Spinal cord (tissue), 10 donors: ENCODE data around the gene GIPC1. TPM values are rescaled to one million over a fixed set of nuclear protein-coding genes. Genes with fewer than 3 reads are reported as not detected.
A peak's percentile ranks its signal among the peaks of the same experiment; 100 is the strongest.
"Not testable (repeated sequence)": the region's sequence is repeated elsewhere in the genome, so short reads cannot be mapped to it uniquely, and the experiment has no call there.

Source experiments
- DNase-seq, 6 donors: peaks; one replicate each; pipeline versions ENCODE4 v3.0.0 to v3.0.0-alpha.2; 2013 to 2015; ENCODE audit warnings: low spot score in 6 of 6, low read depth in 4 of 6
- H3K27ac ChIP-seq: one replicate; pipeline ENCODE4 v1.5.1; 2013; ENCODE audit warnings: low read depth, low read length, control low read depth
- H3K27me3 ChIP-seq: one replicate; pipeline ENCODE4 v1.6.1; 2013; ENCODE audit warnings: low read length; ENCODE audit not compliant: control insufficient read depth, insufficient read depth
- H3K36me3 ChIP-seq: one replicate; pipeline ENCODE4 v1.6.1; 2013; ENCODE audit warnings: low read length; ENCODE audit not compliant: control insufficient read depth, insufficient read depth
- H3K4me1 ChIP-seq: one replicate; pipeline ENCODE4 v1.6.1; 2013; ENCODE audit warnings: low read length; ENCODE audit not compliant: control insufficient read depth, insufficient read depth
- H3K4me3 ChIP-seq: one replicate; pipeline ENCODE4 v1.5.1; 2013; ENCODE audit warnings: low read depth, low read length, control low read depth
- H3K9me3 ChIP-seq: one replicate; pipeline ENCODE4 v1.6.1; 2013; ENCODE audit warnings: low read length; ENCODE audit not compliant: control insufficient read depth, insufficient read depth
- WGBS: methylation state at CpG from one replicate; pipeline ENCODE4 v1.1.5; 2013; ENCODE audit warnings: missing lambda C conversion rate; ENCODE audit not compliant: insufficient coverage; 5-methylcytosine and 5-hydroxymethylcytosine counted together
- long read RNA-seq, 4 donors: transcript quantifications; one replicate each; lab custom pipeline, GENCODE V29; 2026
- polyA plus RNA-seq, 2 donors: library from polyadenylated mRNA; unstranded; fragments of 120-200 nt; gene quantifications; one replicate each; pipeline ENCODE4 v1.2.1, GENCODE V29; 2013; ENCODE audit not compliant: insufficient read length in 2 of 2
- total RNA-seq, 2 donors: library from RNA; depleted of rRNA in 1 of 2; stranded (reverse); fragments of 120-200 nt in 1 of 2; fragments of >200 nt in 1 of 2; gene quantifications; one replicate each; pipeline versions ENCODE4 v1.2.3 to v1.2.4, GENCODE V29; 2013 to 2014
- donor health status: healthy.

Gene GIPC1
- 100 to 1,000 TPM in 1 of 2 donors, 10 to 100 TPM in 1; 58.3 to 105 TPM for total RNA-seq
- polyA plus RNA-seq = 100 to 1,000 TPM; 123 to 137 TPM
- long read RNA-seq, donor 1, transcript GIPC1-213 (7 exons, 1,068 nt) = minor isoform, 6 of 48 reads
- long read RNA-seq, donor 1, transcript GIPC1-205 (8 exons, 1,386 nt) = minor isoform, 17 of 48 reads
- long read RNA-seq, donor 1, transcript GIPC1-203 (9 exons, 1,926 nt) = major isoform, 18 of 48 reads
- long read RNA-seq, donor 1, partial matches to known transcripts = 0 of 48 reads
- long read RNA-seq, donor 1, other reads (novel, unspliced or antisense) = 0 of 48 reads
- long read RNA-seq, donor 2, transcript GIPC1-203 (9 exons, 1,926 nt) = minor isoform, 6 of 18 reads
- long read RNA-seq, donor 2, transcript GIPC1-205 (8 exons, 1,386 nt) = major isoform, 8 of 18 reads
- long read RNA-seq, donor 2, partial matches to known transcripts = 0 of 18 reads
- long read RNA-seq, donor 2, other reads (novel, unspliced or antisense) = 0 of 18 reads
- long read RNA-seq, donor 3, transcript GIPC1-205 (8 exons, 1,386 nt) = minor isoform, 7 of 33 reads
- long read RNA-seq, donor 3, transcript GIPC1-203 (9 exons, 1,926 nt) = major isoform, 10 of 33 reads
- long read RNA-seq, donor 3, partial matches to known transcripts = 13 of 33 reads
- long read RNA-seq, donor 3, other reads (novel, unspliced or antisense) = 0 of 33 reads
- long read RNA-seq, donor 4, transcript GIPC1-203 (9 exons, 1,926 nt) = major isoform, 21 of 42 reads
- long read RNA-seq, donor 4, transcript GIPC1-205 (8 exons, 1,386 nt) = minor isoform, 13 of 42 reads
- long read RNA-seq, donor 4, partial matches to known transcripts = 0 of 42 reads
- long read RNA-seq, donor 4, other reads (novel, unspliced or antisense) = 0 of 42 reads

- Histone ChIP-seq H3K27me3 (no peaks in the 10 kb centered on the region), H3K27ac (peak within 1 kb of the TSS; percentile 89), H3K36me3 (peaks cover 22% of the 10 kb centered on the region), H3K4me1 (peaks cover 32% of the 10 kb centered on the region), H3K9me3 (no peaks in the 10 kb centered on the region), H3K4me3 (peak within 1 kb of the TSS; percentile 77)
- DNase-seq = peak; percentile 93 to 99 (median 96)
- WGBS = 1% methylated on average over 60 of the region's 71 CpGs
Measured at GRCh38 chr19:14496029-14496833, at the start of gene GIPC1. TSS of gene GIPC1 (minus strand) at chr19:14496127. CDS start at chr19:14482976, 13,151 bp downstream.

- Histone ChIP-seq H3K27ac (peak overlapping the region; percentile 76), H3K4me3 (no peak overlapping the region), H3K4me1 (peaks cover 39% of the 10 kb centered on the region), H3K9me3 (no peaks in the 10 kb centered on the region), H3K27me3 (no peaks in the 10 kb centered on the region), H3K36me3 (peaks cover 19% of the 10 kb centered on the region)
- no peak for DNase-seq
- 21% methylated on average over 7 of the region's 9 CpGs for WGBS
Measured at GRCh38 chr19:14545716-14546082, 49.8 kb upstream of the GIPC1 start.

- H3K27me3 ChIP-seq = no peaks in the 10 kb centered on the region
- H3K36me3 ChIP-seq = peaks cover 14% of the 10 kb centered on the region
- H3K27ac ChIP-seq = peak overlapping the region; percentile 76
- no peak overlapping the region for H3K4me3 ChIP-seq
- no peaks in the 10 kb centered on the region for H3K9me3 ChIP-seq
- WGBS = 24% methylated on average over 18 of the region's 21 CpGs
- DNase-seq = peak in 5 of 6 donors; percentile 63 to 94 (median 73)
- peaks cover 39% of the 10 kb centered on the region for H3K4me1 ChIP-seq
Measured at GRCh38 chr19:14544977-14545715, 49.2 kb upstream of the GIPC1 start.

DNA sequence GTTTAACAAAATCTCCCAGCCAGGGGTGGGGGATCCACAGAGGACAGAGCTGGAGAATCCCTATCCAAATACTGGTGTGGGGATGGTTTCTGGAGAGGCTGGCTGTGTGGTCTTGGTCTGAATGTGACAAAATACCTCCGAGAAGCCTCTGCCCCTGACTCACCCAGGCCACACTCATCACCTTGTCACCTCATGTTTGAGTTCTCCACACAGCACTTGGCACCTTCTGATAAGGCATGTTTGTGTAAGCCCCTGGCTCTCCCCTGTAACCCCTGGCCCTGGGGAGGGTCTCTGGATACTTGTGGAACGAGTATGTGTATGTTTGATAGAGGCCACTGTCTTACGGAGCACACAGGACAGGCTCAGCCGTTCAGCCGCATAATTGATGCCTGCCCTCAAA, 48.1 kb upstream of the GIPC1 start:
- H3K27ac ChIP-seq = no peak overlapping the region
- H3K27me3 ChIP-seq = no peaks in the 10 kb centered on the region
- H3K36me3 ChIP-seq = peaks cover 7% of the 10 kb centered on the region
- no peak for DNase-seq
- WGBS = 88% methylated on average over 4 of the region's 5 CpGs
- no peak overlapping the region for H3K4me3 ChIP-seq
- H3K4me1 ChIP-seq = peaks cover 39% of the 10 kb centered on the region
- H3K9me3 ChIP-seq = no peaks in the 10 kb centered on the region

GRCh38 chr19:14542711-14543328, 46.9 kb upstream of the GIPC1 start:
- H3K9me3 ChIP-seq = no peaks in the 10 kb centered on the region

DNA sequence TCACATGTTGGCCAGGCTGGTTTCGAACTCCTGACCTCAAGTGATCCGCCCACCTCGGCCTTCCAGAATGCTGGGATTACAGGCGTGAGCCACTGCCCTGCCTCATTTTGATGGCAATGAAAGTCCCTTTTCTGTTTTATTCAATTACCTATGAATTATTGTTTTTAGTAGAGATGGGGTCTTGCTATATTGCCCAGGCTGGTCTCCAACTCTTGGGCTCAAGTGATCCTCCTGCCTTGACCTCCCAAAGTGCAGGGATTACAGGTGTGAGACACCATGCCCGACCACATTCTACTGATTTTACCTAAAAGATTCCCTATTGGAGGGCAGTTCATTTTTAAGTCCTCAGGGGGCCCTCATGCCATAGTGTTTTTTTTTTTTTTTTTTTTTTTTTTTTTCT, 46.1 kb upstream of the GIPC1 start:
- not testable (repeated sequence) for H3K36me3 ChIP-seq, H3K4me3 ChIP-seq, H3K27me3 ChIP-seq, H3K27ac ChIP-seq, H3K9me3 ChIP-seq, DNase-seq
- 100% methylated on average over 1 of the region's 5 CpGs for WGBS
- H3K4me1 ChIP-seq = peaks cover 39% of the 10 kb centered on the region

More at GRCh38 chr19:14542711-14543328, 46.9 kb upstream of the GIPC1 start:
- DNase-seq = no peak
- Histone ChIP-seq H3K27ac (peak overlapping the region; percentile 42), H3K36me3 (peaks cover 3% of the 10 kb centered on the region), H3K4me3 (no peak overlapping the region), H3K27me3 (no peaks in the 10 kb centered on the region), H3K4me1 (peaks cover 39% of the 10 kb centered on the region)
- 41% methylated on average over 5 of the region's 7 CpGs for WGBS

GRCh38 chr19:14540741-14541525, 45.0 kb upstream of the GIPC1 start:
- no peak for DNase-seq

More at GRCh38 chr19:14540741-14541525, 45.0 kb upstream of the GIPC1 start:
- peaks cover 39% of the 10 kb centered on the region for H3K4me1 ChIP-seq
- no peak overlapping the region for H3K4me3 ChIP-seq
- no peak overlapping the region for H3K27ac ChIP-seq
- no peaks in the 10 kb centered on the region for H3K27me3 ChIP-seq
- 95% methylated on average over 18 of the region's 19 CpGs for WGBS
- H3K9me3 ChIP-seq = no peaks in the 10 kb centered on the region
- H3K36me3 ChIP-seq = peaks cover 3% of the 10 kb centered on the region
